Karpas-422 (cell line): Measurements from ENCODE around the gene REG3G. TPM values are rescaled to one million over a fixed set of nuclear protein-coding genes. Genes with fewer than 3 reads are reported as not detected.

Experiments used
- DNase-seq: peaks from one replicate; pipeline ENCODE4 v3.0.0-alpha.2; 2015
- H2AFZ ChIP-seq: fragments of 200-600 bp; sonication (generic); 2 replicates; pipeline ENCODE4 v1.6.1; 2014; ENCODE audit warnings: antibody characterized with exemption, low read length, mixed read lengths
- H3K27ac ChIP-seq: fragments of 200-600 bp; sonication (generic); 2 replicates; pipeline ENCODE4 v1.5.1; 2014; ENCODE audit warnings: mild to moderate bottlenecking, low read length, moderate library complexity
- H3K27me3 ChIP-seq: fragments of 200-600 bp; sonication (generic); 2 replicates; pipeline ENCODE4 v1.6.1; 2014; ENCODE audit warnings: low read length, mixed read lengths
- H3K36me3 ChIP-seq: fragments of 200-600 bp; sonication (generic); 2 replicates; pipeline ENCODE4 v1.6.1; 2014; ENCODE audit warnings: low read length, mixed read lengths; ENCODE audit not compliant: insufficient read depth
- H3K4me1 ChIP-seq: fragments of 200-600 bp; sonication (generic); 2 replicates; pipeline ENCODE4 v1.6.1; 2014; ENCODE audit warnings: mild to moderate bottlenecking, low read length, mixed read lengths
- H3K4me2 ChIP-seq: fragments of 200-600 bp; sonication (generic); 2 replicates; pipeline ENCODE4 v1.6.1; 2014; ENCODE audit warnings: low read length, low read depth, mild to moderate bottlenecking; ENCODE audit not compliant: poor library complexity, severe bottlenecking
- H3K4me3 ChIP-seq: fragments of 200-600 bp; sonication (generic); 2 replicates; pipeline ENCODE4 v1.5.1; 2014; ENCODE audit warnings: mild to moderate bottlenecking, antibody characterized with exemption, low read length, mixed read lengths
- H3K79me2 ChIP-seq: fragments of 200-600 bp; sonication (generic); 2 replicates; pipeline ENCODE4 v1.6.1; 2014; ENCODE audit warnings: mild to moderate bottlenecking, low read length, mixed read lengths
- H3K9ac ChIP-seq: fragments of 200-600 bp; sonication (generic); 2 replicates; pipeline ENCODE4 v1.6.0; 2014; ENCODE audit warnings: low read length
- H3K9me2 ChIP-seq: fragments of 200-600 bp; sonication (generic), shearing (Covaris generic); replicated peaks from 2 replicates; pipeline ENCODE4 v1.6.0; 2014; ENCODE audit warnings: mild to moderate bottlenecking, low read length, moderate library complexity; ENCODE audit not compliant: insufficient read depth
- H3K9me3 ChIP-seq: fragments of 300-700, 200-600 bp; sonication (generic); 2 replicates; pipeline ENCODE4 v1.6.1; 2014; ENCODE audit warnings: low read length, mixed read lengths
- H4K20me1 ChIP-seq: fragments of 200-600 bp; sonication (generic); 2 replicates; pipeline ENCODE4 v1.6.1; 2014; ENCODE audit warnings: mild to moderate bottlenecking, antibody characterized with exemption, low read length, low read depth; ENCODE audit not compliant: insufficient read depth
- total RNA-seq: library from RNA; depleted of rRNA; stranded (reverse); fragments of >200 nt; shearing (Covaris generic); gene quantifications from 2 replicates; pipeline ENCODE4 v1.2.3, GENCODE V29; 2014; ENCODE audit warnings: low replicate concordance; rRNA removed

The REG3G gene
- total RNA-seq = not detected in 2 replicates

- Histone ChIP-seq H3K27ac (no peak within 1 kb of the TSS), H3K9ac (no peak within 1 kb of the TSS), H3K9me3 (no peaks in the 10 kb centered on the region), H3K36me3 (no peaks in the 10 kb centered on the region), H2AFZ (no peak within 1 kb of the TSS), H3K4me3 (no peak within 1 kb of the TSS), H3K79me2 (no peaks in the 10 kb centered on the region), H4K20me1 (no peaks in the 10 kb centered on the region), H3K27me3 (no peaks in the 10 kb centered on the region; the same call in 1 of the 2 replicates), H3K9me2 (no peaks in the 10 kb centered on the region), H3K4me2 (no peak within 1 kb of the TSS), H3K4me1 (no peaks in the 10 kb centered on the region)
- no peak for DNase-seq
Measured at GRCh38 chr2:79025421-79025820, at the start of gene REG3G. TSS of gene REG3G (plus strand) at chr2:79025702. CDS start at chr2:79026094, 392 bp downstream.

GRCh38 chr2:78977661-78978145 lies 47.8 kb upstream of the REG3G start:
- Histone ChIP-seq H3K4me1 (peaks cover 44% of the 10 kb centered on the region), H3K4me3 (no peak overlapping the region), H3K79me2 (no peaks in the 10 kb centered on the region), H2AFZ (no peak overlapping the region), H3K9me3 (no peaks in the 10 kb centered on the region), H3K4me2 (peak overlapping the region; percentile 31), H3K27ac (no peak overlapping the region), H3K9me2 (no peaks in the 10 kb centered on the region), H3K27me3 (no peaks in the 10 kb centered on the region), H3K9ac (no peak overlapping the region), H3K36me3 (no peaks in the 10 kb centered on the region), H4K20me1 (no peaks in the 10 kb centered on the region)
- peak; percentile 93 for DNase-seq

DNA sequence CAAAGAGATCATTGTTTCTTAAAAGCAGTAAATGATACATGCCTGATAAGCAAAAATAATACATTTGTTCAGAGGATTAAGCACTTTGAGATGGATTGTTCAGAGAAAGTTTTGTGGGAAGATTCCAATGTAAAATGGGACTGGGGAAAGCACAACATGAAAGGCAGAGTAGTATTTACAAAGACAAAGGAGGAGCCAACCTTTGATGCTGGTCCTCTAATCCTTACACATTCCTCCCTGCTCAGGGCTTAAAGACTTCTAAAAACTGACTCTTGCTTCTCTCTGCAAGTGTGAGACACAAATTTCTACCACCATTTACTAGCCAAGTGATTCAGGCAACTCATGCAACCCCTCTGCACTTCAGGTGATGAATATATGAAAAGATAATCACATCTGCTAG lies 47.2 kb upstream of the REG3G start:
- H4K20me1 ChIP-seq = no peaks in the 10 kb centered on the region
- H3K36me3 ChIP-seq = no peaks in the 10 kb centered on the region
- no peaks in the 10 kb centered on the region for H3K27me3 ChIP-seq
- DNase-seq = no peak
- H3K9ac ChIP-seq = no peak overlapping the region
- no peak overlapping the region for H3K4me3 ChIP-seq
- no peaks in the 10 kb centered on the region for H3K79me2 ChIP-seq
- no peaks in the 10 kb centered on the region for H3K9me3 ChIP-seq
- no peak overlapping the region for H3K4me2 ChIP-seq
- no peak overlapping the region for H3K27ac ChIP-seq
- H2AFZ ChIP-seq = no peak overlapping the region
- H3K4me1 ChIP-seq = peaks cover 47% of the 10 kb centered on the region
- no peaks in the 10 kb centered on the region for H3K9me2 ChIP-seq

DNA sequence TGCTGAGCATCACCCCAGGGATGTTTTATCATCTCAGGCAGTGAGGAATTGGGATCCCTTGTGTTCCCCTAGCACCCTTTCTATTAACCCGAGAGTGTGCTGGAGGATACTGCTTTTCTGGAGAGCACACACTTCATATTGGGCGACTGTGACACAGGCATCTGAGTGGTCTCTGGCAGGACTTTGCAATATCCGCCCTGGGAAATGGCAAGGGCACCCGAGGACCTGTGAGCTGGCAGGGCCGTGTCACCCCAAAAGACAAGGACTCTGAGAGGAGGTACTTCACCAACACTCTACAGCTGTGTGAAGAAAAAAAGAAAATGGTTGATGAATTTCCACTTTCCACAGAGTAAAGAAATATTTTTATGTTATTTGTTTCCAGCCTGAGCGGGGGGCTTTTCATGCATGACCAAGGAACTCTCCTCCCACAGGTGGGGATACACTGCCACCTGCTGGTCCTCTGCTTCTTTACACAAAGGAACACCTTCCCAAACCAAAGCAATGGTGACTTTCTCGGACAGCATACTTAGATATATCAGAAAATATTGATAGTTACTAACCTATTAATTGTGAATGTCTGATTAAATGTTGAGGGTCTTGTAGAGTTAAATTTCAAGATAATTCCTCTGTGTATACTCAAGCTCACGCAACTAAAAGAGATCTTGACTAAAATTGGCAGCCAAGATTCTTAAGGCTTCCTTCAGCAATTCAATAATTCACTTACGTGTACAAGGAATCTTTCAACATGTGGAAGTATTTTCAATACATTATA lies 45.9 kb upstream of the REG3G start:
- Histone ChIP-seq H4K20me1 (no peaks in the 10 kb centered on the region), H3K36me3 (no peaks in the 10 kb centered on the region), H3K4me1 (peaks cover 49% of the 10 kb centered on the region), H3K4me2 (no peak overlapping the region), H3K9me2 (no peaks in the 10 kb centered on the region), H3K27me3 (no peaks in the 10 kb centered on the region), H3K79me2 (no peaks in the 10 kb centered on the region), H3K4me3 (no peak overlapping the region), H2AFZ (no peak overlapping the region), H3K9me3 (no peaks in the 10 kb centered on the region), H3K9ac (no peak overlapping the region), H3K27ac (no peak overlapping the region)
- peak; percentile 92 for DNase-seq

- no peak overlapping the region for H3K27ac ChIP-seq
Measured at GRCh38 chr2:78980152-78980465, 45.4 kb upstream of the REG3G start.

GRCh38 chr2:78980871-78981270 lies 44.6 kb upstream of the REG3G start:
- no peak for DNase-seq
- Histone ChIP-seq H3K27me3 (no peaks in the 10 kb centered on the region), H3K4me2 (no peak overlapping the region), H2AFZ (no peak overlapping the region), H3K4me1 (peaks cover 49% of the 10 kb centered on the region), H4K20me1 (no peaks in the 10 kb centered on the region), H3K9me2 (no peaks in the 10 kb centered on the region), H3K79me2 (no peaks in the 10 kb centered on the region), H3K4me3 (no peak overlapping the region), H3K36me3 (no peaks in the 10 kb centered on the region), H3K9me3 (no peaks in the 10 kb centered on the region), H3K9ac (no peak overlapping the region), H3K27ac (no peak overlapping the region)

More at GRCh38 chr2:78980152-78980465, 45.4 kb upstream of the REG3G start:
- H3K9ac ChIP-seq = no peak overlapping the region
- no peak overlapping the region for H3K4me3 ChIP-seq
- H4K20me1 ChIP-seq = no peaks in the 10 kb centered on the region
- H3K4me1 ChIP-seq = peaks cover 49% of the 10 kb centered on the region
- no peak overlapping the region for H3K4me2 ChIP-seq
- no peaks in the 10 kb centered on the region for H3K9me2 ChIP-seq
- DNase-seq = no peak
- no peaks in the 10 kb centered on the region for H3K9me3 ChIP-seq
- no peaks in the 10 kb centered on the region for H3K27me3 ChIP-seq
- H2AFZ ChIP-seq = no peak overlapping the region
- no peaks in the 10 kb centered on the region for H3K36me3 ChIP-seq
- no peaks in the 10 kb centered on the region for H3K79me2 ChIP-seq

DNA sequence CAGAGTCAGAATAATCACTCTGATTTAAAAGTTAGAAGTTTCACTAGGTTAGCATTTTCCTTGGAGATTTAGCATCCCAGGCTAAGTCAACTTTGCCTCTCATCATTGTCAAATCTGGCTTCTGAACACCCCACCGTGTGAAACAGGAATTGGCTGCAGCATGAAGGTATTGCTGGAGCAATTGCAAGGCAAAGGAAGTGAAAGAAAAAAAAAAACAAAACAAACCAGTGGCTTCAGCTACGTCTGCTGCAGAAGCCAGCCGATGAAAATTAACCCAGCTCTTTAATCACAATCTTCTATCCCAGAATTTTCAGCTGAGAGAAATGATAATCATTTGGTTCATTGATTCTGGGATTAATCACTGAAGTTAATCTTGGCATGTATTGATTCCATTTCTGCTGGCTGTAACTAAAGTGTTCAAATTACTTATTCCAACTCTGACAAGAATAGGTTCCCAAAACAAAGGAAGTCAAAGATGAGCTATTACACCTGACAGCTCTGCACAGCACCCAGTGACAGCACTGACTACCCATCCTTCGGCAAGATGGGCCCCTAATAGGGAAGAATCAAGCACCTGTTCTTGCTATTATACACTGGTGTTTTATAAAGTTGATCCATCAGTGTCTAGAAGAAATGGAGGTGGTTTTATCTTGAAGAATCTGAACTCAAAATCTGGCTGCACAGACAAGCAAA lies 42.7 kb upstream of the REG3G start:
- Histone ChIP-seq H3K79me2 (no peaks in the 10 kb centered on the region), H3K36me3 (no peaks in the 10 kb centered on the region), H3K9me2 (no peaks in the 10 kb centered on the region), H3K9ac (0 out of 2 replicates have a peak overlapping the region, but pooled peaks have one; percentile 4), H4K20me1 (no peaks in the 10 kb centered on the region), H2AFZ (peak overlapping the region; percentile 8; the same call in 1 of the 2 replicates), H3K4me1 (peaks cover 41% of the 10 kb centered on the region), H3K4me2 (peak overlapping the region; percentile 30), H3K9me3 (no peaks in the 10 kb centered on the region), H3K27ac (no peak overlapping the region), H3K27me3 (no peaks in the 10 kb centered on the region), H3K4me3 (no peak overlapping the region)
- no peak for DNase-seq

- no peaks in the 10 kb centered on the region for H3K27me3 ChIP-seq
- H4K20me1 ChIP-seq = no peaks in the 10 kb centered on the region
- peaks cover 32% of the 10 kb centered on the region for H3K4me1 ChIP-seq
- no peaks in the 10 kb centered on the region for H3K9me2 ChIP-seq
- H3K79me2 ChIP-seq = no peaks in the 10 kb centered on the region
- no peak overlapping the region for H2AFZ ChIP-seq
- no peak overlapping the region for H3K4me3 ChIP-seq
- H3K27ac ChIP-seq = no peak overlapping the region
- H3K4me2 ChIP-seq = no peak overlapping the region
- no peaks in the 10 kb centered on the region for H3K9me3 ChIP-seq
- no peaks in the 10 kb centered on the region for H3K36me3 ChIP-seq
- no peak for DNase-seq
- no peak overlapping the region for H3K9ac ChIP-seq
Measured at GRCh38 chr2:78984386-78984785, 41.1 kb upstream of the REG3G start.
